HFF-Myc (cell line): Measurements from ENCODE around the gene TCHP.
"Not testable (repeated sequence)": the region's sequence is repeated elsewhere in the genome, so short reads cannot be mapped to it uniquely, and the experiment has no call there.

Source experiments
- DNase-seq: peaks from one replicate; pipeline ENCODE4 v3.0.0-alpha.2; 2011; ENCODE audit warnings: low read depth; ENCODE audit errors: extremely low read depth
- H3K4me3 ChIP-seq: replicated peaks from 2 replicates; pipeline ENCODE4 v1.5.1; 2011; ENCODE audit warnings: low read depth, mild to moderate bottlenecking, control low read depth, low read length
- CTCF ChIP-seq: IDR thresholded peaks from 2 replicates; pipeline ENCODE4 v1.5.1; 2012; ENCODE audit warnings: mild to moderate bottlenecking, low read depth, low read length, control low read depth; ENCODE audit errors: missing control alignments

The TCHP gene

GRCh38 chr12:109897029-109897428, 3.0 kb upstream of the TCHP start:
- DNase-seq, result no peak
- no peak overlapping the region for H3K4me3 ChIP-seq
- no peak for TF ChIP-seq CTCF

- peak overlapping the region; percentile 60 for H3K4me3 ChIP-seq
- DNase-seq, result not testable (repeated sequence)
Measured at GRCh38 chr12:109899345-109899744, 729 bp upstream of the TCHP start.

GRCh38 chr12:109900752-109901580, 892 bp downstream of the TCHP start:
- peak overlapping the region; percentile 60 for H3K4me3 ChIP-seq
- TF ChIP-seq CTCF, result no peak
- no peak for DNase-seq

GRCh38 chr12:109902891-109903418, 2.9 kb downstream of the TCHP start:
- no peak overlapping the region for H3K4me3 ChIP-seq
- no peak for DNase-seq
- no peak for TF ChIP-seq CTCF

GRCh38 chr12:109905301-109905700, 5.2 kb downstream of the TCHP start:
- no peak overlapping the region for H3K4me3 ChIP-seq
- no peak for TF ChIP-seq CTCF
- DNase-seq, result no peak

GRCh38 chr12:109910254-109910968, 10.3 kb downstream of the TCHP start:
- TF ChIP-seq CTCF, result no peak
- DNase-seq, result no peak
- no peak overlapping the region for H3K4me3 ChIP-seq

- no peak for DNase-seq
- TF ChIP-seq CTCF, result peak; percentile 38
- H3K4me3 ChIP-seq, result no peak overlapping the region
Measured at GRCh38 chr12:109910969-109911348, 10.9 kb downstream of the TCHP start.
